PFSK-1 (cell line): ENCODE data around the gene PSMC6.

Experiments
- FOXP2 ChIP-seq: optimal IDR thresholded peaks from 2 replicates; pipeline ENCODE3; 2011; ENCODE audit warnings: borderline replicate concordance, control low read depth, inconsistent platforms; ENCODE audit not compliant: insufficient read depth; ENCODE audit errors: extremely low read length, extremely low read depth
- POLR2AphosphoS5 ChIP-seq: IDR thresholded peaks from 2 replicates; pipeline ENCODE4 v1.6.1; 2012; ENCODE audit warnings: low read depth, mild to moderate bottlenecking, control low read depth, low read length, moderate library complexity
- REST ChIP-seq, 2 experiments: IDR thresholded peaks; 2 replicates each; pipeline versions ENCODE4 v1.6.1 to v1.8.0; 2011 to 2012; ENCODE audit warnings: low read depth in 2 of 2, low read length in 2 of 2, control low read depth in 1 of 2, inconsistent platforms in 1 of 2, mild to moderate bottlenecking in 1 of 2, moderate library complexity in 1 of 2; ENCODE audit not compliant: insufficient read depth in 1 of 2
- SIN3A ChIP-seq: IDR thresholded peaks from 2 replicates; pipeline ENCODE4 v1.6.1; 2012; ENCODE audit warnings: mild to moderate bottlenecking, low read length, moderate library complexity, borderline replicate concordance; ENCODE audit not compliant: insufficient read depth
- TAF1 ChIP-seq: IDR thresholded peaks from 2 replicates; pipeline ENCODE4 v1.6.1; 2012; ENCODE audit warnings: low read length, control low read depth, borderline replicate concordance; ENCODE audit not compliant: insufficient read depth

PSMC6 gene

DNA sequence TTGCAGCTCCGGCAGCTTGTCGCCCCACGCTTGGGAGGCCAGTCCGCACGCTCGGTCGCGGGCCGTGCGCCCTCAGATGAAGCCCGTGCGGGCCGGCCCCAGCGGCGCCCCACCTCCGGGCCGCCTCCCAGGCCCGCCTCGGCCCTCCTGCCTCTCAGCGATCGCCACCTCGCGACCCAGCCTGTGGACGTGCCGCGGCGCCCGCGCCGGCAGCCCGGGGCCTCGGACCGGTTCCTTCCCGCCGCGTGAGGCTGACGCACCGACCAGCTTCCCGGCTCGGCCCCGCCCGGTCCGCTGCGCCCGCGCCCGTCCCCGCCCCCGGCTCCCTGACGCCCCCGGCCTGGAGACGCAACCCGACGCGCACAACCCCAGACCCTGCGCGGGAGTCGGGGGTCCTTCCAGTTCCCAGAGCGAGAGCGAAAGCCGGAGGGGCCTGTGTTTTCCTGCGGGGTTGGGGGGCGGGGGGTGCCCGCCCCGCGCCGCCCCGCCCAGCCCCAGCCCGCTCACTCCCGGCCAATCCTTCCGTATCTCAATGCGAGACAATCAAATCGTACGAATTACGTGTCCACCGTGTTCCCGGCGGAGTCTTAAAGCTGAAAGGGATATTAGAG lies 11.4 kb upstream of the PSMC6 start, which contains the start of gene ERO1A:
Gene ERO1A, minus strand, starts transcription at position 78 of the 611 bp plus-strand sequence. Its CDS starts 77 bp downstream, at position 1.
- TF ChIP-seq POLR2AphosphoS5: no peak
- TF ChIP-seq FOXP2: peak; percentile 6
- no peak for TF ChIP-seq REST (IDR thresholded peaks at IDR 0.05; ENCODE audit: insufficient read depth in 1 of 2, low read depth in 2 of 2, low read length in 2 of 2)
- TF ChIP-seq SIN3A: 0 out of 2 replicates have a peak, but pooled peaks have one; percentile 50
- no peak for TF ChIP-seq TAF1

- TF ChIP-seq TAF1 (no peak), REST (IDR thresholded peaks at IDR 0.05; ENCODE audit: insufficient read depth in 1 of 2, low read depth in 2 of 2, low read length in 2 of 2) (no peak), FOXP2 (no peak), SIN3A (no peak), POLR2AphosphoS5 (no peak)
Measured at GRCh38 chr14:52700701-52701172, 6.3 kb upstream of the PSMC6 start.

- TF ChIP-seq REST (IDR thresholded peaks at IDR 0.05; ENCODE audit: insufficient read depth in 1 of 2, low read depth in 2 of 2, low read length in 2 of 2): no peak
- TF ChIP-seq POLR2AphosphoS5: no peak
- TF ChIP-seq SIN3A: no peak
- TF ChIP-seq TAF1: no peak
- no peak for TF ChIP-seq FOXP2
Measured at GRCh38 chr14:52701223-52701622, 5.8 kb upstream of the PSMC6 start.

- no peak for TF ChIP-seq POLR2AphosphoS5
- TF ChIP-seq REST (IDR thresholded peaks at IDR 0.05; ENCODE audit: insufficient read depth in 1 of 2, low read depth in 2 of 2, low read length in 2 of 2): no peak
- no peak for TF ChIP-seq FOXP2
- no peak for TF ChIP-seq TAF1
- TF ChIP-seq SIN3A: no peak
Measured at GRCh38 chr14:52703225-52703624, 3.8 kb upstream of the PSMC6 start.
